ENCODE results near the gene GAL3ST1.
A peak's percentile ranks its signal among the peaks of the same experiment; 100 is the strongest.

Gene GAL3ST1

GRCh38 chr22:30614268-30614667, 39.8 kb upstream of the GAL3ST1 start:
- Histone ChIP-seq H3K4me1 (ENCODE audit: control insufficient read depth in 1 of 2, insufficient read depth in 1 of 2, low read depth in 1 of 2, low read length in 1 of 2) (peaks cover 0 to 2% of the 10 kb centered on the region in 2 experiments), H3K4me3 (ENCODE audit: low read depth in 1 of 2, low read length in 1 of 2) (no peak overlapping the region), H3K9me3 (no peaks in the 10 kb centered on the region), H3K27me3 (peaks cover 13% of the 10 kb centered on the region), H3K36me3 (no peaks in the 10 kb centered on the region), H3K27ac (no peak overlapping the region)
- no peak for TF ChIP-seq CTCF (IDR thresholded peaks at IDR 0.05)

- Histone ChIP-seq H3K9me3 (no peaks in the 10 kb centered on the region), H3K4me1 (ENCODE audit: control insufficient read depth in 1 of 2, insufficient read depth in 1 of 2, low read depth in 1 of 2, low read length in 1 of 2) (peaks cover 0 to 8% of the 10 kb centered on the region in 2 experiments), H3K27me3 (peaks cover 15% of the 10 kb centered on the region), H3K4me3 (ENCODE audit: low read depth in 1 of 2, low read length in 1 of 2) (no peak overlapping the region), H3K36me3 (no peaks in the 10 kb centered on the region), H3K27ac (no peak overlapping the region)
- TF ChIP-seq CTCF (IDR thresholded peaks at IDR 0.05): no peak
Measured at GRCh38 chr22:30612789-30613188, 38.3 kb upstream of the GAL3ST1 start.

- peaks cover 15% of the 10 kb centered on the region for H3K27me3 ChIP-seq
Measured at GRCh38 chr22:30611197-30611596, 36.7 kb upstream of the GAL3ST1 start.

GRCh38 chr22:30610299-30610698, 35.8 kb upstream of the GAL3ST1 start:
- TF ChIP-seq CTCF (IDR thresholded peaks at IDR 0.05): no peak

More at GRCh38 chr22:30611197-30611596, 36.7 kb upstream of the GAL3ST1 start:
- no peak overlapping the region for H3K4me3 ChIP-seq (ENCODE audit: low read depth in 1 of 2, low read length in 1 of 2)
- H3K27ac ChIP-seq: no peak overlapping the region
- H3K9me3 ChIP-seq: no peaks in the 10 kb centered on the region
- peaks cover 13 to 18% of the 10 kb centered on the region in 2 experiments for H3K4me1 ChIP-seq (ENCODE audit: control insufficient read depth in 1 of 2, insufficient read depth in 1 of 2, low read depth in 1 of 2, low read length in 1 of 2)
- no peaks in the 10 kb centered on the region for H3K36me3 ChIP-seq
- TF ChIP-seq CTCF (IDR thresholded peaks at IDR 0.05): no peak

GRCh38 chr22:30609260-30610185, 35.1 kb upstream of the GAL3ST1 start:
- Histone ChIP-seq H3K9me3 (no peaks in the 10 kb centered on the region), H3K4me1 (ENCODE audit: control insufficient read depth in 1 of 2, insufficient read depth in 1 of 2, low read depth in 1 of 2, low read length in 1 of 2) (peaks cover 23 to 26% of the 10 kb centered on the region in 2 experiments), H3K27ac (no peak overlapping the region), H3K4me3 (ENCODE audit: low read depth in 1 of 2, low read length in 1 of 2) (no peak overlapping the region), H3K36me3 (no peaks in the 10 kb centered on the region), H3K27me3 (peaks cover 15% of the 10 kb centered on the region)
- no peak for TF ChIP-seq CTCF (IDR thresholded peaks at IDR 0.05)

More at GRCh38 chr22:30610299-30610698, 35.8 kb upstream of the GAL3ST1 start:
- peaks cover 22 to 26% of the 10 kb centered on the region in 2 experiments for H3K4me1 ChIP-seq (ENCODE audit: control insufficient read depth in 1 of 2, insufficient read depth in 1 of 2, low read depth in 1 of 2, low read length in 1 of 2)
- H3K4me3 ChIP-seq (ENCODE audit: low read depth in 1 of 2, low read length in 1 of 2): no peak overlapping the region
- no peaks in the 10 kb centered on the region for H3K36me3 ChIP-seq
- peak overlapping the region; percentile 8 for H3K27ac ChIP-seq
- H3K27me3 ChIP-seq: peaks cover 15% of the 10 kb centered on the region
- no peaks in the 10 kb centered on the region for H3K9me3 ChIP-seq

All from neutrophil (primary cell).